GM12878 (cell line): ENCODE measurements around the gene CD53. TPM values are rescaled to one million over a fixed set of nuclear protein-coding genes. Genes with fewer than 3 reads are reported as not detected.

Experiments used
- ATAC-seq: fragments of 200-7000 bp; cut with Tn5 transposase; 3 replicates; pipeline ENCODE4 v1.9.1; 2020; ENCODE audit warnings: mild to moderate bottlenecking, moderate library complexity
- BruUV-seq: library from RNA; stranded (reverse); fragments of 400-500 nt; replicated peaks from 2 replicates; lab custom pipeline; 2021; lab: Mats Ljungman, UMichigan
- CTCF ChIA-PET: fragments of 300-600 bp; sonication (Branson Sonifier 250); formaldehyde crosslinking; extraction: SDS; loops from one replicate; lab custom pipeline; 2021; ENCODE audit warnings: inconsistent platforms; lab: Yijun Ruan, JAX
- POLR2A ChIA-PET: fragments of 350-600 bp; formaldehyde crosslinking; extraction: SDS; loops from one replicate; lab custom pipeline; 2021; ENCODE audit warnings: inconsistent platforms; lab: Charles Lee
- RAD21 ChIA-PET: fragments of 300-600 bp; sonication (Branson Sonifier 250); formaldehyde crosslinking; loops from one replicate; lab custom pipeline; 2023; ENCODE audit warnings: antibody characterized with exemption; ENCODE audit not compliant: unreplicated experiment; lab: Charles Lee
- SMC1A ChIA-PET: fragments of 300-600 bp; sonication (Branson Sonifier 250); formaldehyde crosslinking; loops from one replicate; lab custom pipeline; 2023; ENCODE audit not compliant: unreplicated experiment, uncharacterized antibody; lab: Charles Lee
- DNase-seq: peaks from one replicate; pipeline ENCODE4 v3.0.0-alpha.2; 2011; ENCODE audit warnings: low read depth, low spot score
- FAIRE-seq: peaks from 3 replicates; lab custom pipeline; 2011; peaks lifted over from hg19 to GRCh38; lab: Jason Lieb, UNC
- H2AFZ ChIP-seq: 2 replicates; pipeline ENCODE4 v1.6.0; 2011; ENCODE audit warnings: low read depth, low read length, control low read depth; ENCODE audit not compliant: control insufficient read depth
- H3K27ac ChIP-seq: 2 replicates; pipeline ENCODE4 v1.5.1; 2011; ENCODE audit warnings: control low read depth; ENCODE audit not compliant: control insufficient read depth, insufficient read depth
- H3K27me3 ChIP-seq, 2 experiments: replicated peaks in 1 of 2; 2 replicates each; pipeline versions ENCODE4 v1.6.0 to v1.6.1; 2011; ENCODE audit warnings: low read length in 1 of 2; ENCODE audit not compliant: control insufficient read depth in 2 of 2, insufficient read depth in 2 of 2
- H3K36me3 ChIP-seq, 2 experiments: 2 replicates each; pipeline ENCODE4 v1.5.1; 2011; ENCODE audit warnings: low read length in 1 of 2; ENCODE audit not compliant: control insufficient read depth in 2 of 2, insufficient read depth in 2 of 2
- H3K4me1 ChIP-seq: 2 replicates; pipeline ENCODE4 v1.6.1; 2011; ENCODE audit warnings: mild to moderate bottlenecking, low read length, moderate library complexity, mixed read lengths; ENCODE audit not compliant: control insufficient read depth, insufficient read depth
- H3K4me2 ChIP-seq: 2 replicates; pipeline ENCODE4 v1.6.0; 2011; ENCODE audit warnings: control low read depth; ENCODE audit not compliant: control insufficient read depth, insufficient read depth
- H3K4me3 ChIP-seq: fragments of 200-600 bp; sonication (generic); 2 replicates; pipeline ENCODE4 v1.5.1; 2016
- H3K79me2 ChIP-seq: 2 replicates; pipeline ENCODE4 v1.6.0; 2011; ENCODE audit warnings: low read length; ENCODE audit not compliant: control insufficient read depth, insufficient read depth
- H3K9ac ChIP-seq: 2 replicates; pipeline ENCODE4 v1.8.0; 2011; ENCODE audit warnings: low read length, control low read depth, mixed read lengths; ENCODE audit not compliant: control insufficient read depth, insufficient read depth
- H3K9me3 ChIP-seq: replicated peaks from 3 replicates; pipeline ENCODE4 v1.5.1; 2011; ENCODE audit warnings: mild to moderate bottlenecking, low read length; ENCODE audit not compliant: control insufficient read depth, insufficient read depth
- H4K20me1 ChIP-seq: 2 replicates; pipeline ENCODE4 v1.6.0; 2011; ENCODE audit not compliant: control insufficient read depth, insufficient read depth
- BACH1 ChIP-seq: fragments of 450-650 bp; IDR thresholded peaks from 2 replicates; pipeline ENCODE4 v1.6.1; 2017; ENCODE audit warnings: mild to moderate bottlenecking, borderline replicate concordance
- EED ChIP-seq: sonication (generic); IDR thresholded peaks from 2 replicates; pipeline ENCODE4 v1.6.1; 2016; ENCODE audit warnings: antibody characterized with exemption, low read depth
- EZH2 ChIP-seq: IDR thresholded peaks from 2 replicates; pipeline ENCODE4 v1.6.1; 2012; ENCODE audit warnings: low read depth, mild to moderate bottlenecking, control low read depth, inconsistent platforms, low read length, borderline replicate concordance; ENCODE audit not compliant: control insufficient read depth
- POU2F2 ChIP-seq: IDR thresholded peaks from 3 replicates; pipeline ENCODE4 v1.6.1; 2011; ENCODE audit warnings: low read depth, mild to moderate bottlenecking, low read length, borderline replicate concordance
- SMAD5 ChIP-seq: IDR thresholded peaks from 2 replicates; pipeline ENCODE4 v1.6.1; 2016; ENCODE audit warnings: antibody characterized with exemption, low read depth
- SP1 ChIP-seq: IDR thresholded peaks from one replicate; pipeline ENCODE4 v1.6.1; 2011; ENCODE audit warnings: low read depth, low read length
- SPI1 ChIP-seq: IDR thresholded peaks from 2 replicates; pipeline ENCODE4 v1.6.1; 2011; ENCODE audit warnings: low read depth, mild to moderate bottlenecking, low read length, moderate library complexity, borderline replicate concordance; ENCODE audit not compliant: insufficient read depth
- STAT1 ChIP-seq: fragments of 450-650 bp; conservative IDR thresholded peaks from 2 replicates; pipeline ENCODE4 v1.6.1; 2014; ENCODE audit warnings: antibody characterized with exemption, mild to moderate bottlenecking
- TAF1 ChIP-seq: IDR thresholded peaks from 2 replicates; pipeline ENCODE4 v1.6.1; 2011; ENCODE audit warnings: mild to moderate bottlenecking, low read depth, low read length, borderline replicate concordance
- TBL1XR1 ChIP-seq: IDR thresholded peaks from 2 replicates; pipeline ENCODE4 v1.6.1; 2012; ENCODE audit warnings: low read depth, low read length, improper control_type of control experiment
- TCF7 ChIP-seq: IDR thresholded peaks from 2 replicates; pipeline ENCODE4 v1.6.1; 2014; ENCODE audit warnings: antibody characterized with exemption, borderline replicate concordance
- ZNF384 ChIP-seq: IDR thresholded peaks from 2 replicates; pipeline ENCODE4 v1.6.1; 2012; ENCODE audit warnings: low read depth, mild to moderate bottlenecking, low read length, improper control_type of control experiment, borderline replicate concordance
- ZZZ3 ChIP-seq: IDR thresholded peaks from 2 replicates; pipeline ENCODE4 v1.6.1; 2011; ENCODE audit warnings: low read depth; ENCODE audit not compliant: control insufficient read depth, insufficient read length
- WGBS: methylation state at CpG from one replicate; pipeline ENCODE4 v1.1.6; 2016; ENCODE audit warnings: low lambda C conversion rate; ENCODE audit not compliant: insufficient replicate concordance, insufficient coverage; ENCODE audit errors: missing lambda C conversion rate; 5-methylcytosine and 5-hydroxymethylcytosine counted together
- in situ Hi-C: fragments of 300-500 bp; cut with MboI; formaldehyde crosslinking; loops from 9 replicates; pipeline ENCODE4 v1.14.3; 2018; ENCODE audit warnings: mixed read lengths
- intact Hi-C: fragments of 100-400 bp; cut with micrococcal nuclease; formaldehyde crosslinking; loops from one replicate; pipeline ENCODE4 v1.14.2; 2022; ENCODE audit not compliant: unreplicated experiment
- polyA plus RNA-seq, 11 experiments: library from polyadenylated mRNA; depleted of rRNA in 4 of 11; unstranded in 6 of 11; stranded (reverse) in 5 of 11; fragments of >200 nt; fragmentation: Nextera tagmentation in 4 of 11; fragmentation: Illumina TruSeq in 1 of 11; extraction: Ambion mirVana in 4 of 11; extraction: Trizol in 1 of 11; gene quantifications; 1 replicate in 1 of 11; 2 replicates in 10 of 11; pipeline versions ENCODE4 v1.2.1 to v1.2.3, GENCODE V29; 2011 to 2016; ENCODE audit warnings: inconsistent platforms in 2 of 11, missing spikeins in 2 of 11, low read depth in 1 of 11
- total RNA-seq, 4 experiments: library from RNA; depleted of rRNA in 3 of 4; stranded (reverse); fragments of >200 nt in 3 of 4; fragmentation: Illumina TruSeq in 1 of 4; extraction: Trizol in 1 of 4; gene quantifications; 2 replicates each; pipeline versions ENCODE4 v1.2.1 to v1.2.3, GENCODE V29; 2013 to 2021
- TF ChIP-seq, protein P1 (sequence below): IDR thresholded peaks from 2 replicates; pipeline ENCODE4 v1.6.1; 2011; ENCODE audit warnings: borderline replicate concordance, low read depth, mild to moderate bottlenecking, moderate library complexity, low read length; ENCODE audit not compliant: insufficient read depth, poor library complexity, severe bottlenecking
- TF ChIP-seq, protein P2 (sequence below): IDR thresholded peaks from 2 replicates; pipeline ENCODE4 v1.6.1; 2011; ENCODE audit warnings: low read depth, low read length, improper control_type of control experiment, borderline replicate concordance

Gene CD53
- total and polyA plus RNA-seq, 10 of the 15 experiments (the other 5 are each of a cell fraction or from before 2014, with no cell fraction given) = 350 to 1,389 (median 538) TPM

DNA sequence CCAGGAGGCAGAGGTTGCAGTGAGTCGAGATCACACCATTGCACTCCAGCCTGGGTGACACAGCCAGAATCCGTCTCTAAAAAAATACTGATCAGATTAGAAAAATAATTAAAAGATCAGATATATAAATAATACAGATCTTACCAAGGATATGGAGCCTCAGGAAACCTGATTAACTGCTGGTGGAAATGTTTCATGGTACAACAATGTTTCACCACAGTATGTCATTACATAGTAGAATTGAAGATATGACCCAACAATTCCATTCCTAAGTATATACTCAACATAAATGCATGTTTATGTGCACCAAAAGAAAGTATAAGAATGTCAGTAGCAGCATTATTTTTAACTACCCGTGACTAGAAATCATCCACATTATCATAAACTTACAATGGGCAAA lies 41.7 kb downstream of the CD53 start:
- BruUV-seq = no TSS peak
- 98% methylated on average over 3 of the region's 3 CpGs for WGBS
- ChIA-PET SMC1A (interaction anchor here (0.5 kb wide), 1 partner anchor 59 kb away, joined by 3 read pairs; no protein-coding TSS in a partner anchor), POLR2A (no interaction called here), CTCF (no interaction called here), RAD21 (no interaction called here)
- Histone ChIP-seq H3K36me3 (no peaks in the 10 kb centered on the region), H3K9ac (no peak overlapping the region), H3K27me3 (no peaks in the 10 kb centered on the region), H3K4me2 (no peak overlapping the region), H3K79me2 (no peaks in the 10 kb centered on the region), H3K4me1 (peaks cover 5% of the 10 kb centered on the region; the same call in 1 of the 2 replicates), H4K20me1 (no peaks in the 10 kb centered on the region), H2AFZ (no peak overlapping the region), H3K9me3 (peaks cover 2% of the 10 kb centered on the region; the same call in 2 of the 3 replicates), H3K4me3 (no peak overlapping the region)
- DNase-seq (no peak), FAIRE-seq (no peak), ATAC-seq (no peak)
- in situ Hi-C loops = no loop called here
- intact Hi-C loops = no loop called here
- no peak for TF ChIP-seq TAF1
- TF ChIP-seq POU2F2 = no peak
- TF ChIP-seq, protein P1, sequence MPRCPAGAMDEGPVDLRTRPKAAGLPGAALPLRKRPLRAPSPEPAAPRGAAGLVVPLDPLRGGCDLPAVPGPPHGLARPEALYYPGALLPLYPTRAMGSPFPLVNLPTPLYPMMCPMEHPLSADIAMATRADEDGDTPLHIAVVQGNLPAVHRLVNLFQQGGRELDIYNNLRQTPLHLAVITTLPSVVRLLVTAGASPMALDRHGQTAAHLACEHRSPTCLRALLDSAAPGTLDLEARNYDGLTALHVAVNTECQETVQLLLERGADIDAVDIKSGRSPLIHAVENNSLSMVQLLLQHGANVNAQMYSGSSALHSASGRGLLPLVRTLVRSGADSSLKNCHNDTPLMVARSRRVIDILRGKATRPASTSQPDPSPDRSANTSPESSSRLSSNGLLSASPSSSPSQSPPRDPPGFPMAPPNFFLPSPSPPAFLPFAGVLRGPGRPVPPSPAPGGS = no peak
- TF ChIP-seq, all 136 proteins: peak for 0
- no peak overlapping the region for H3K27ac ChIP-seq

DNA sequence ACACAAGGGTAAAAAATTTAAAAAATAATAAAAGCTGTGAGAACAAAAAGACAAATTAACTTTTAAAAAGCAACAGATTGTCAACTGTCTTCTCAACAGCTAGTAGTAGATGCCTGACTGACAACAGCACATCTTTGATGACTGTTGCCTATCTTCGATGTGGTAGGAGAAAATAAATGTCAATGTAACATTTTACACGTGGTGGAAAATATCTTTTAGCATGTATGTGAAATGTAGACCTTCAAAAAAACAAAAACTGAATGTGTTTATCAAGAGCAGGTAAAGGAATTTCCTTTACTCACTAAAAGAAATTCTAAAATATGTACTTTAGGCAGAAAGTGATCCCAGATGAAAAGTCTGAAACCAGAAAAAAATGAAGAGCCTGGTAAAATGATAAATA lies 42.9 kb downstream of the CD53 start:
- POLR2A ChIA-PET = no interaction called here
- no peak overlapping the region for H3K4me2 ChIP-seq
- H3K27me3 ChIP-seq = no peaks in the 10 kb centered on the region
- H2AFZ ChIP-seq = no peak overlapping the region
- intact Hi-C loops (no loop called here), in situ Hi-C loops (no loop called here)
- FAIRE-seq (no peak), DNase-seq (no peak), ATAC-seq (no peak)
- no peaks in the 10 kb centered on the region for H3K36me3 ChIP-seq
- peaks cover 2% of the 10 kb centered on the region; the same call in 2 of the 3 replicates for H3K9me3 ChIP-seq
- CTCF ChIA-PET = no interaction called here
- peaks cover 5% of the 10 kb centered on the region; the same call in 1 of the 2 replicates for H3K4me1 ChIP-seq
- no peak overlapping the region for H3K9ac ChIP-seq
- H3K4me3 ChIP-seq = no peak overlapping the region
- WGBS = 98% methylated on average over 2 of the region's 2 CpGs
- H3K27ac ChIP-seq = no peak overlapping the region
- RAD21 ChIA-PET = no interaction called here
- SMC1A ChIA-PET = no interaction called here
- no peaks in the 10 kb centered on the region for H3K79me2 ChIP-seq
- no peaks in the 10 kb centered on the region for H4K20me1 ChIP-seq
- no peak for TF ChIP-seq SMAD5
- no peak for TF ChIP-seq TCF7
- TF ChIP-seq BACH1 = no peak
- TF ChIP-seq, protein P2, sequence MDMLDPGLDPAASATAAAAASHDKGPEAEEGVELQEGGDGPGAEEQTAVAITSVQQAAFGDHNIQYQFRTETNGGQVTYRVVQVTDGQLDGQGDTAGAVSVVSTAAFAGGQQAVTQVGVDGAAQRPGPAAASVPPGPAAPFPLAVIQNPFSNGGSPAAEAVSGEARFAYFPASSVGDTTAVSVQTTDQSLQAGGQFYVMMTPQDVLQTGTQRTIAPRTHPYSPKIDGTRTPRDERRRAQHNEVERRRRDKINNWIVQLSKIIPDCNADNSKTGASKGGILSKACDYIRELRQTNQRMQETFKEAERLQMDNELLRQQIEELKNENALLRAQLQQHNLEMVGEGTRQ = no peak
- TF ChIP-seq STAT1 = no peak
- no peak for TF ChIP-seq SP1
- no peak for TF ChIP-seq ZZZ3
- no peak for TF ChIP-seq TBL1XR1
- no peak for TF ChIP-seq EED
- no peak for TF ChIP-seq EZH2
- no peak for TF ChIP-seq ZNF384
- TF ChIP-seq SPI1 = no peak
- BruUV-seq = no TSS peak
